ENCODE measurements around the gene ERCC1. TPM values are rescaled to one million over a fixed set of nuclear protein-coding genes. Genes with fewer than 3 reads are reported as not detected.
"Not testable (repeated sequence)": the region's sequence is repeated elsewhere in the genome, so short reads cannot be mapped to it uniquely, and the experiment has no call there.

The ERCC1 gene
- total and polyA plus RNA-seq, 4 donors, result 19.2 to 28.7 (median 22.0) TPM

DNA sequence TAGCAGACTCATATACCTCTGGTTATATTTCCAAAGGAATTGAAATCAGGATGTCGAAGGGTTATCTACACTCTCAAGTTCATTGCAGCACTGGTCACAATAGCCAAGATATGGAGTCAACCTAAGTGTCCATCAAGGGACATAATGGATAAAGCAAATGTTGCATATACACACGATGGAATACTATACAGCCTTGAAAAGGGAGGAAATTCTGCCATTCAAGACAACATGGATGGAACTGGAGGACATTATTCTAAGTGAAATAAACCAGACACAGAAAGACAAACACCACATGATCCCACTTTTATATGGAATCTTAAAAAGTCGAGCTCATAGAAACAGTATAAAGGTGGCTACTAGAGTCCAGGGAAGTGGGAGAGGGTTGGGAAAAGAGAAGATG, 13.6 kb upstream of the ERCC1 start:
- Histone ChIP-seq H3K36me3 (ENCODE audit: control insufficient read depth in 4 of 4, insufficient read depth in 3 of 4, low read depth in 1 of 4, low read length in 3 of 4) (no peaks in the 10 kb centered on the region), H3K27ac (ENCODE audit: low read depth in 1 of 2, low read length in 2 of 2) (no peak overlapping the region), H3K27me3 (ENCODE audit: control insufficient read depth in 4 of 4, insufficient read depth in 4 of 4, low read length in 3 of 4) (no peaks in the 10 kb centered on the region), H3K4me3 (ENCODE audit: low read depth in 1 of 3, low read length in 3 of 3) (no peak overlapping the region), H3K4me1 (ENCODE audit: control insufficient read depth in 4 of 4, insufficient read depth in 4 of 4, low read length in 3 of 4) (no peaks in the 10 kb centered on the region), H3K9ac (ENCODE audit: low read depth in 1 of 2, low read length in 2 of 2) (no peak overlapping the region), H3K9me3 (ENCODE audit: control insufficient read depth in 4 of 4, low read length in 3 of 4) (no peaks in the 10 kb centered on the region)
- WGBS, result 87% methylated on average over 3 of the region's 3 CpGs
- DNase-seq (ENCODE audit: low spot score), result no peak
- TF ChIP-seq MAX (IDR thresholded peaks at IDR 0.05), result no peak
- TF ChIP-seq YY1 (IDR thresholded peaks at IDR 0.05), result no peak
- TF ChIP-seq, protein P1, sequence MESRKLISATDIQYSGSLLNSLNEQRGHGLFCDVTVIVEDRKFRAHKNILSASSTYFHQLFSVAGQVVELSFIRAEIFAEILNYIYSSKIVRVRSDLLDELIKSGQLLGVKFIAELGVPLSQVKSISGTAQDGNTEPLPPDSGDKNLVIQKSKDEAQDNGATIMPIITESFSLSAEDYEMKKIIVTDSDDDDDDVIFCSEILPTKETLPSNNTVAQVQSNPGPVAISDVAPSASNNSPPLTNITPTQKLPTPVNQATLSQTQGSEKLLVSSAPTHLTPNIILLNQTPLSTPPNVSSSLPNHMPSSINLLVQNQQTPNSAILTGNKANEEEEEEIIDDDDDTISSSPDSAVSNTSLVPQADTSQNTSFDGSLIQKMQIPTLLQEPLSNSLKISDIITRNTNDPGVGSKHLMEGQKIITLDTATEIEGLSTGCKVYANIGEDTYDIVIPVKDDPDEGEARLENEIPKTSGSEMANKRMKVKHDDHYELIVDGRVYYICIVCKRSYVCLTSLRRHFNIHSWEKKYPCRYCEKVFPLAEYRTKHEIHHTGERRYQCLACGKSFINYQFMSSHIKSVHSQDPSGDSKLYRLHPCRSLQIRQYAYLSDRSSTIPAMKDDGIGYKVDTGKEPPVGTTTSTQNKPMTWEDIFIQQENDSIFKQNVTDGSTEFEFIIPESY (IDR thresholded peaks at IDR 0.05), result no peak
- TF ChIP-seq HNF4G (IDR thresholded peaks at IDR 0.05), result no peak
- no peak for TF ChIP-seq HNF4A (conservative IDR thresholded peaks at IDR 0.05)
- no peak for TF ChIP-seq RXRA (IDR thresholded peaks at IDR 0.05)
- TF ChIP-seq NR2F2 (IDR thresholded peaks at IDR 0.05), result no peak
- no peak for TF ChIP-seq GABPA (IDR thresholded peaks at IDR 0.05 in 1 of 2, conservative IDR thresholded peaks at IDR 0.05 in 1 of 2)
- TF ChIP-seq RAD21 (IDR thresholded peaks at IDR 0.05), result no peak

- H3K27ac ChIP-seq (ENCODE audit: low read depth in 1 of 2, low read length in 2 of 2); H3K36me3 ChIP-seq (ENCODE audit: control insufficient read depth in 4 of 4, insufficient read depth in 3 of 4, low read depth in 1 of 4, low read length in 3 of 4); H3K9me3 ChIP-seq (ENCODE audit: control insufficient read depth in 4 of 4, low read length in 3 of 4); H3K4me3 ChIP-seq (ENCODE audit: low read depth in 1 of 3, low read length in 3 of 3); H3K27me3 ChIP-seq (ENCODE audit: control insufficient read depth in 4 of 4, insufficient read depth in 4 of 4, low read length in 3 of 4); H3K4me1 ChIP-seq (ENCODE audit: control insufficient read depth in 4 of 4, insufficient read depth in 4 of 4, low read length in 3 of 4); H3K9ac ChIP-seq (ENCODE audit: low read depth in 1 of 2, low read length in 2 of 2); DNase-seq (ENCODE audit: low spot score): not testable (repeated sequence)
- 93% methylated on average over 8 of the region's 8 CpGs for WGBS
These were observed 8.8 kb upstream of the ERCC1 start for GRCh38 chr19:45432543-45432942.

- H3K27me3 ChIP-seq (ENCODE audit: control insufficient read depth in 4 of 4, insufficient read depth in 4 of 4, low read length in 3 of 4); H3K4me3 ChIP-seq (ENCODE audit: low read depth in 1 of 3, low read length in 3 of 3); DNase-seq (ENCODE audit: low spot score); H3K9me3 ChIP-seq (ENCODE audit: control insufficient read depth in 4 of 4, low read length in 3 of 4); H3K4me1 ChIP-seq (ENCODE audit: control insufficient read depth in 4 of 4, insufficient read depth in 4 of 4, low read length in 3 of 4); H3K27ac ChIP-seq (ENCODE audit: low read depth in 1 of 2, low read length in 2 of 2); H3K9ac ChIP-seq (ENCODE audit: low read depth in 1 of 2, low read length in 2 of 2); H3K36me3 ChIP-seq (ENCODE audit: control insufficient read depth in 4 of 4, insufficient read depth in 3 of 4, low read depth in 1 of 4, low read length in 3 of 4): not testable (repeated sequence)
- 61% methylated on average over 9 of the region's 9 CpGs for WGBS
These were observed 7.3 kb upstream of the ERCC1 start for GRCh38 chr19:45431008-45431407.

DNA sequence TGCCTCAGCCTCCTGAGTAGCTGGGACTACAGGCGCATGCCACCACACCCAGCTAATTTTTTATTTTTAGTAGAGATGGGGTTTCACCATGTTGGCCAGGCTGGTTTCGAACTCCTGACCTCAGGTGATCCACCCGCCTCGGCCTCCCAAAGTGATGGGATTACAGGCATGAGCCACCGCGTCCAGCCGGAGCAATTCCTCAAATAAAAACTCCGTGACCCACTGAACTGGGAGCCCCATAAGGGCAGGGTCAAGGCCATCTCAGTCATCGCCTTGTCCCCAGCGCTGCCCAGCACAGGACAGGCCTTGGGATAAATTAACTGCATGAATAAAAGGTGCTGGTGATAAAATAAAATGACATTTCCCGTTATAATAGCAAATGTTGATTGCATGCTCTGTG, 6.2 kb upstream of the ERCC1 start:
- 58% methylated on average over 11 of the region's 11 CpGs for WGBS
- H3K9me3 ChIP-seq (ENCODE audit: control insufficient read depth in 4 of 4, low read length in 3 of 4); H3K4me1 ChIP-seq (ENCODE audit: control insufficient read depth in 4 of 4, insufficient read depth in 4 of 4, low read length in 3 of 4); H3K27ac ChIP-seq (ENCODE audit: low read depth in 1 of 2, low read length in 2 of 2); H3K27me3 ChIP-seq (ENCODE audit: control insufficient read depth in 4 of 4, insufficient read depth in 4 of 4, low read length in 3 of 4); H3K36me3 ChIP-seq (ENCODE audit: control insufficient read depth in 4 of 4, insufficient read depth in 3 of 4, low read depth in 1 of 4, low read length in 3 of 4); H3K9ac ChIP-seq (ENCODE audit: low read depth in 1 of 2, low read length in 2 of 2); H3K4me3 ChIP-seq (ENCODE audit: low read depth in 1 of 3, low read length in 3 of 3); DNase-seq (ENCODE audit: low spot score): not testable (repeated sequence)
